IMR-90 (cell line): ENCODE measurements around the gene ST6GALNAC3.

Experiments
- BHLHE40 ChIP-seq: fragments of 150-350 bp; IDR thresholded peaks from 2 replicates; pipeline ENCODE4 v1.6.1; 2016; ENCODE audit warnings: mild to moderate bottlenecking, low read depth, low read length
- CEBPB ChIP-seq: IDR thresholded peaks from 2 replicates; pipeline ENCODE4 v1.6.1; 2012; ENCODE audit warnings: low read depth, low read length, improper control_type of control experiment
- MAZ ChIP-seq: IDR thresholded peaks from 2 replicates; pipeline ENCODE4 v1.6.1; 2012; ENCODE audit warnings: low read depth, mild to moderate bottlenecking, low read length, improper control_type of control experiment, moderate library complexity, borderline replicate concordance
- MXI1 ChIP-seq: IDR thresholded peaks from 2 replicates; pipeline ENCODE4 v1.6.1; 2012; ENCODE audit warnings: low read depth, mild to moderate bottlenecking, low read length, moderate library complexity, borderline replicate concordance
- NFE2L2 ChIP-seq: fragments of 150-350 bp; IDR thresholded peaks from 2 replicates; pipeline ENCODE4 v1.6.1; 2016; ENCODE audit warnings: low read depth, mild to moderate bottlenecking, low read length
- POLR2A ChIP-seq: IDR thresholded peaks from 2 replicates; pipeline ENCODE4 v1.6.1; 2012; ENCODE audit warnings: mild to moderate bottlenecking, low read depth, low read length
- RAD21 ChIP-seq: IDR thresholded peaks from 2 replicates; pipeline ENCODE4 v1.6.1; 2012; ENCODE audit warnings: low read length, improper control_type of control experiment
- RFX5 ChIP-seq: IDR thresholded peaks from 2 replicates; pipeline ENCODE4 v1.8.0; 2012; ENCODE audit warnings: low read depth, mild to moderate bottlenecking, low read length, moderate library complexity
- SMC3 ChIP-seq: fragments of 150-350 bp; IDR thresholded peaks from 2 replicates; pipeline ENCODE4 v1.6.1; 2016; ENCODE audit warnings: low read depth, mild to moderate bottlenecking, antibody characterized with exemption, low read length, moderate library complexity
- TF ChIP-seq, protein P1 (sequence below): conservative IDR thresholded peaks from 2 replicates; pipeline ENCODE4 v1.5.1; 2012; ENCODE audit warnings: mild to moderate bottlenecking, low read depth, low read length, improper control_type of control experiment
- TF ChIP-seq, protein P2 (sequence below): fragments of 150-350 bp; IDR thresholded peaks from 2 replicates; pipeline ENCODE4 v1.6.1; 2017; ENCODE audit warnings: mild to moderate bottlenecking, antibody characterized with exemption, low read length, low read depth

DNA sequence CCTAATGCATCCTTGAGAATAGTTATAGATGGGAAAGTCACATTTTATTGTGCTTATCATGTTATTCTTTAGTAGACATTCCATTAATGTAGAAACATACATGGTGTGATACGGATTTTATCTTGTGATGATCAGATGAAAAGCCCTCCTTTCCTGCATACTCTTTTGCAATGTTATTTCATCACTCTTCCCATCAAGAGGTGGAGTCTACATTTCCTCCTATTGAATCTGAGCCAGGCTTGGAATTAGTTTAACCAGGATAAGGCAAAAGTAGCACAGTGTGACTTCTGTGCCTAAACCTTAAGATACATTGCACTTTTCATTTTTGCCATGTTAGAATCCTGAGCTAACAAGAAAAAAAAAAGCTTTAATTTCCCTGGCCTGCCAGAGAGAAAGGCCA is 399.0 kb downstream of the ST6GALNAC3 start:
- TF ChIP-seq SMC3 (no peak), RAD21 (no peak), MXI1 (no peak), POLR2A (no peak), RFX5 (no peak), CEBPB (no peak), MAZ (no peak), BHLHE40 (no peak), NFE2L2 (no peak)
- TF ChIP-seq, protein P1, sequence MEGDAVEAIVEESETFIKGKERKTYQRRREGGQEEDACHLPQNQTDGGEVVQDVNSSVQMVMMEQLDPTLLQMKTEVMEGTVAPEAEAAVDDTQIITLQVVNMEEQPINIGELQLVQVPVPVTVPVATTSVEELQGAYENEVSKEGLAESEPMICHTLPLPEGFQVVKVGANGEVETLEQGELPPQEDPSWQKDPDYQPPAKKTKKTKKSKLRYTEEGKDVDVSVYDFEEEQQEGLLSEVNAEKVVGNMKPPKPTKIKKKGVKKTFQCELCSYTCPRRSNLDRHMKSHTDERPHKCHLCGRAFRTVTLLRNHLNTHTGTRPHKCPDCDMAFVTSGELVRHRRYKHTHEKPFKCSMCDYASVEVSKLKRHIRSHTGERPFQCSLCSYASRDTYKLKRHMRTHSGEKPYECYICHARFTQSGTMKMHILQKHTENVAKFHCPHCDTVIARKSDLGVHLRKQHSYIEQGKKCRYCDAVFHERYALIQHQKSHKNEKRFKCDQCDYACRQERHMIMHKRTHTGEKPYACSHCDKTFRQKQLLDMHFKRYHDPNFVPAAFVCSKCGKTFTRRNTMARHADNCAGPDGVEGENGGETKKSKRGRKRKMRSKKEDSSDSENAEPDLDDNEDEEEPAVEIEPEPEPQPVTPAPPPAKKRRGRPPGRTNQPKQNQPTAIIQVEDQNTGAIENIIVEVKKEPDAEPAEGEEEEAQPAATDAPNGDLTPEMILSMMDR, result no peak
- TF ChIP-seq, protein P2, sequence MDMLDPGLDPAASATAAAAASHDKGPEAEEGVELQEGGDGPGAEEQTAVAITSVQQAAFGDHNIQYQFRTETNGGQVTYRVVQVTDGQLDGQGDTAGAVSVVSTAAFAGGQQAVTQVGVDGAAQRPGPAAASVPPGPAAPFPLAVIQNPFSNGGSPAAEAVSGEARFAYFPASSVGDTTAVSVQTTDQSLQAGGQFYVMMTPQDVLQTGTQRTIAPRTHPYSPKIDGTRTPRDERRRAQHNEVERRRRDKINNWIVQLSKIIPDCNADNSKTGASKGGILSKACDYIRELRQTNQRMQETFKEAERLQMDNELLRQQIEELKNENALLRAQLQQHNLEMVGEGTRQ, result no peak
